Measurements from ENCODE around the gene ETFRF1. TPM values are rescaled to one million over a fixed set of nuclear protein-coding genes. Genes with fewer than 3 reads are reported as not detected.

ETFRF1 gene
- total RNA-seq, 1 donor from 2014 or later, result 17.9 TPM

- Mint-ChIP-seq H3K4me1 (ENCODE audit: unreplicated experiment) (peaks cover 13% of the 10 kb centered on the region), H3K27ac (ENCODE audit: unreplicated experiment) (no peak overlapping the region), H3K4me3 (ENCODE audit: unreplicated experiment) (no peak overlapping the region), H3K9me3 (ENCODE audit: unreplicated experiment) (no peaks in the 10 kb centered on the region), H3K36me3 (ENCODE audit: unreplicated experiment) (no peaks in the 10 kb centered on the region), H3K27me3 (ENCODE audit: unreplicated experiment) (peaks cover 8% of the 10 kb centered on the region)
- TF ChIP-seq, protein P1, sequence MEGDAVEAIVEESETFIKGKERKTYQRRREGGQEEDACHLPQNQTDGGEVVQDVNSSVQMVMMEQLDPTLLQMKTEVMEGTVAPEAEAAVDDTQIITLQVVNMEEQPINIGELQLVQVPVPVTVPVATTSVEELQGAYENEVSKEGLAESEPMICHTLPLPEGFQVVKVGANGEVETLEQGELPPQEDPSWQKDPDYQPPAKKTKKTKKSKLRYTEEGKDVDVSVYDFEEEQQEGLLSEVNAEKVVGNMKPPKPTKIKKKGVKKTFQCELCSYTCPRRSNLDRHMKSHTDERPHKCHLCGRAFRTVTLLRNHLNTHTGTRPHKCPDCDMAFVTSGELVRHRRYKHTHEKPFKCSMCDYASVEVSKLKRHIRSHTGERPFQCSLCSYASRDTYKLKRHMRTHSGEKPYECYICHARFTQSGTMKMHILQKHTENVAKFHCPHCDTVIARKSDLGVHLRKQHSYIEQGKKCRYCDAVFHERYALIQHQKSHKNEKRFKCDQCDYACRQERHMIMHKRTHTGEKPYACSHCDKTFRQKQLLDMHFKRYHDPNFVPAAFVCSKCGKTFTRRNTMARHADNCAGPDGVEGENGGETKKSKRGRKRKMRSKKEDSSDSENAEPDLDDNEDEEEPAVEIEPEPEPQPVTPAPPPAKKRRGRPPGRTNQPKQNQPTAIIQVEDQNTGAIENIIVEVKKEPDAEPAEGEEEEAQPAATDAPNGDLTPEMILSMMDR (IDR thresholded peaks at IDR 0.05), result no peak
- DNase-seq (ENCODE audit: extremely low spot score, unreplicated experiment), result no peak
Observed at GRCh38 chr12:25156061-25156460, 39.0 kb upstream of the ETFRF1 start.

DNA sequence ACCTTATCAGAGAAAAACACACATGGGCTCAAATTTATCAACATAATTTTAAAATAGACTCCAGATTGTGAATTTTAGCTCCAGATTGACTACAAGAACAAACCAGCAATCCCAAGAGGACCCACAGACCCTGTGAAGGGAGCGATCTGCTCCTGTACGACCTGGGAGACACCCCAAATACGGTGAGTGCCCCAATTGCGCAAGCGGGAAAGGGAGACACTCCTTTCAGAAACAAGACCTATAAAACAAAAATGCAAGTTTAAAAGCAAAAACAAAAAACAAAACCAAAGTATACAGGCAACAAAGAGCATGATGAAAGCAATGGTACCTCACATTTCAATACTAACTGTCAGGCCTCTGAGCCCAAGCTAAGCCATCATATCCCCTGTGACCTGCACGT is 32.2 kb upstream of the ETFRF1 start:
- Mint-ChIP-seq H3K4me1 (ENCODE audit: unreplicated experiment) (no peaks in the 10 kb centered on the region), H3K27me3 (ENCODE audit: unreplicated experiment) (peaks cover 8% of the 10 kb centered on the region), H3K36me3 (ENCODE audit: unreplicated experiment) (no peaks in the 10 kb centered on the region), H3K4me3 (ENCODE audit: unreplicated experiment) (no peak overlapping the region), H3K9me3 (ENCODE audit: unreplicated experiment) (no peaks in the 10 kb centered on the region), H3K27ac (ENCODE audit: unreplicated experiment) (no peak overlapping the region)
- no peak for DNase-seq (ENCODE audit: extremely low spot score, unreplicated experiment)
- TF ChIP-seq, protein P1 (IDR thresholded peaks at IDR 0.05), result no peak

GRCh38 chr12:25182765-25183164 is 12.3 kb upstream of the ETFRF1 start:
- Mint-ChIP-seq H3K4me3 (ENCODE audit: unreplicated experiment) (no peak overlapping the region), H3K36me3 (ENCODE audit: unreplicated experiment) (peaks cover 3% of the 10 kb centered on the region), H3K27me3 (ENCODE audit: unreplicated experiment) (no peaks in the 10 kb centered on the region), H3K4me1 (ENCODE audit: unreplicated experiment) (peaks cover 13% of the 10 kb centered on the region), H3K9me3 (ENCODE audit: unreplicated experiment) (peaks cover 11% of the 10 kb centered on the region), H3K27ac (ENCODE audit: unreplicated experiment) (no peak overlapping the region)
- DNase-seq (ENCODE audit: extremely low spot score, unreplicated experiment), result no peak
- TF ChIP-seq, protein P1 (IDR thresholded peaks at IDR 0.05), result no peak

DNA sequence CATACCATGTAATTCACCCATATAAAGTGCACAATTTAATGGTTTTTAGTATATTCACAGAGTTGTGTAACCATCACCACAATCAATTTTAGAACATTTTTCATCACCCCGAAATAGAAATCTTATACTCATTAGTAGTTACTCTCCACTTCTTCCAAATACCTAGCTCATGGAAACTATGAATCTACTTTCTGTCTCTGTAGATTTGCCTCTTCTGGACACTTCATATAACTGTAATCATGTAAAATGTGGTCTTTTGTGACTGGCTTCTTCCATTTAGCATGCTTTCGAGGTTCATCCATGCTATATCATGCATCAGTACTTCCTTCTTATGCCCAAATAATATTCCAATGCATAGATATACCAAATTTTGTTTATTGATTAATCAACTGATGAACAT is 10.9 kb upstream of the ETFRF1 start:
- no peaks in the 10 kb centered on the region for H3K27me3 Mint-ChIP-seq (ENCODE audit: unreplicated experiment)
- no peak overlapping the region for H3K27ac Mint-ChIP-seq (ENCODE audit: unreplicated experiment)
- H3K9me3 Mint-ChIP-seq (ENCODE audit: unreplicated experiment), result peaks cover 11% of the 10 kb centered on the region
- TF ChIP-seq, protein P1 (IDR thresholded peaks at IDR 0.05), result no peak
- H3K36me3 Mint-ChIP-seq (ENCODE audit: unreplicated experiment), result peaks cover 3% of the 10 kb centered on the region
- no peak for DNase-seq (ENCODE audit: extremely low spot score, unreplicated experiment)
- H3K4me3 Mint-ChIP-seq (ENCODE audit: unreplicated experiment), result no peak overlapping the region
- peaks cover 26% of the 10 kb centered on the region for H3K4me1 Mint-ChIP-seq (ENCODE audit: unreplicated experiment)

DNA sequence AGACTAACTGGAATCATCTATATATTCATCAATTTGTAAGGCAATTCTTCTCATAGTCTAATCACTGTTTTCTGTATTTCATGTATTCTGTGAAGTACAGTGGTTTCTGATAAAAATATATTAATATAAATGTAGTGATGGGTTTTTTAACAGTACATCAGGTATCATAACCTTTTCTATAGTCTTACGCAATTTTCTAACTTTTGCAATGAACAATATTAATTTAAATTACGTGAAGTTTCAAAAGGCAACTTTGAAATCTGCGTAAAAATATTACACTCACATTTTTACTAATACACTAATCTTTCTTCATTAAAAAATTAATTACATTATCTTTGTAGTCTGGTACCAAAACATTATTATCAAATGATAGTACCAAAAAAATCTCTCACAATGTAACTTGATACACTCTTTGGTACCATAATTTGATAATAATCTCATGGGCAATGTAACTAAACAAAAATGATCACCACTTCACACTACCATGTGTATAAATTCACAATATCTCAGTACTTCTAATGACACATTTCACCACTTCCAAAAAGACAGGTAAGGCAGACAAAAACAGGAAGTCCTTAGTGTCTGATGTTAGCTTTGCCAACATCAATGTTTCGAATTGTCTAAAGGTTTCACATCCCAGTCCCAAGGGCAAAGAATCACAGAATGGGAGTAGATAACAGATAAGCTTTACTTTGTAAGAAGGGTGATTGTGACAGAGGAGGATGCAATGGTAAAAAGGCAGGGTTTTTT is 8.8 kb upstream of the ETFRF1 start:
- TF ChIP-seq, protein P1 (IDR thresholded peaks at IDR 0.05), result no peak
- peaks cover 33% of the 10 kb centered on the region for H3K4me1 Mint-ChIP-seq (ENCODE audit: unreplicated experiment)
- no peak overlapping the region for H3K4me3 Mint-ChIP-seq (ENCODE audit: unreplicated experiment)
- no peaks in the 10 kb centered on the region for H3K36me3 Mint-ChIP-seq (ENCODE audit: unreplicated experiment)
- no peaks in the 10 kb centered on the region for H3K27me3 Mint-ChIP-seq (ENCODE audit: unreplicated experiment)
- H3K27ac Mint-ChIP-seq (ENCODE audit: unreplicated experiment), result no peak overlapping the region
- peaks cover 6% of the 10 kb centered on the region for H3K9me3 Mint-ChIP-seq (ENCODE audit: unreplicated experiment)
- no peak for DNase-seq (ENCODE audit: extremely low spot score, unreplicated experiment)

Data from osteocyte (in vitro differentiated cells).